Pancreas (tissue), 10 donors: ENCODE measurements around the gene FAM53B. TPM values are rescaled to one million over a fixed set of nuclear protein-coding genes. Genes with fewer than 3 reads are reported as not detected.

Experiments
- ATAC-seq, 4 donors: fragments of 200-7000 bp; cut with Tn5 transposase; one replicate each; pipeline versions ENCODE4 v1.8.0 to v1.9.1; 2020; ENCODE audit warnings: mild to moderate bottlenecking in 4 of 4, moderate library complexity in 4 of 4
- DNase-seq, 6 donors: peaks; one replicate each; pipeline ENCODE4 v3.0.0-alpha.2; 2020
- FAIRE-seq: peaks from 2 replicates; lab custom pipeline; 2012; peaks lifted over from hg19 to GRCh38; lab: Jason Lieb, UNC
- H3K27ac ChIP-seq, 4 donors: fragments of 200-600 bp; sonication (generic); 1 replicate in 3 of 4; 2 replicates in 1 of 4; pipeline versions ENCODE4 v1.5.0 to v1.8.0; 2020
- H3K27me3 ChIP-seq, 4 donors: fragments of 200-600 bp; one replicate each; pipeline ENCODE4 v1.8.0; 2021
- H3K36me3 ChIP-seq, 3 donors: fragments of 200-600 bp; sonication (generic) in 1 of 3; one replicate each; pipeline versions ENCODE4 v1.5.0 to v1.8.0; 2020 to 2021
- H3K4me1 ChIP-seq, 3 donors: fragments of 200-600 bp; one replicate each; pipeline ENCODE4 v1.8.0; 2021
- H3K4me3 ChIP-seq, 4 donors: fragments of 200-600 bp; sonication (generic) in 2 of 4; one replicate each; pipeline versions ENCODE4 v1.5.0 to v1.8.0; 2020 to 2021
- H3K9me3 ChIP-seq, 4 donors: fragments of 200-600 bp; one replicate each; pipeline ENCODE4 v1.8.0; 2021
- CTCF ChIP-seq, 4 donors: fragments of 200-600 bp; sonication (generic) in 3 of 4; IDR thresholded peaks; one replicate each; pipeline versions ENCODE4 v1.5.0 to v1.8.0; 2021; ENCODE audit warnings: antibody characterized with exemption in 4 of 4
- WGBS, 2 donors: extraction: QIAGEN DNeasy Blood & Tissue Kit; methylation state at CpG; one replicate each; pipeline ENCODE4 v1.1.7; 2013; 5-methylcytosine and 5-hydroxymethylcytosine counted together
- intact Hi-C, 3 donors: fragments of 100-400 bp; cut with DNase I; formaldehyde crosslinking; loops; one replicate each; pipeline versions ENCODE4 v1.11.1 to v1.14.2; 2022
- polyA plus RNA-seq, 2 donors: library from polyadenylated mRNA; stranded (reverse); fragments of 200-250 nt; gene quantifications; one replicate each; pipeline ENCODE4 v1.2.3, GENCODE V29; 2013
- total RNA-seq, 6 donors: library from RNA; stranded (reverse); fragmentation: NEBNext Ultra II Directional in 4 of 6; extraction: Animal tissue kit (Norgen Biotek cat#: 25700) in 4 of 6; gene quantifications; one replicate each; pipeline versions ENCODE4 v1.2.1 to v1.2.4, GENCODE V29; 2021 to 2023
- donor health status: healthy with polysubstance abuse.
- donor health status: DM: no; HTN: no; CAD: no; lungs with moderate emphysema.
- donor health status: DM: no; HTN: no; CAD: no.
- donor health status: control.
- donor health status: control.
- donor health status: Bipolar disorder and iron deficiency.
- donor health status: DM: yes; HTN: yes; CAD: no.
- donor health status: DM: no; HTN: no; CAD: no.
- donor health status: DM: no; HTN: no; CAD: no.
- donor health status: DM: yes; HTN: yes; CAD: no.

The FAM53B gene
- total and polyA plus RNA-seq, 8 donors, result 5.3 to 16.4 (median 8.5) TPM

GRCh38 chr10:124768791-124769190, 24.6 kb upstream of the FAM53B start:
- Histone ChIP-seq H3K36me3 (no peaks in the 10 kb centered on the region), H3K27ac (no peak overlapping the region), H3K4me3 (no peak overlapping the region), H3K27me3 (no peaks in the 10 kb centered on the region), H3K9me3 (no peaks in the 10 kb centered on the region), H3K4me1 (no peaks in the 10 kb centered on the region)
- ATAC-seq (no peak), DNase-seq (no peak), FAIRE-seq (no peak)
- intact Hi-C loops, result no loop called here
- 97 to 98% methylated on average over 2 of the region's 2 CpGs for WGBS, 2 donors
- no peak for TF ChIP-seq CTCF (IDR thresholded peaks at IDR 0.05)

- Histone ChIP-seq H3K27ac (no peak overlapping the region), H3K36me3 (peaks cover 0 to 6% (median 0%) of the 10 kb centered on the region in 3 donors), H3K4me1 (no peaks in the 10 kb centered on the region), H3K27me3 (no peaks in the 10 kb centered on the region), H3K4me3 (no peak overlapping the region), H3K9me3 (no peaks in the 10 kb centered on the region)
- FAIRE-seq (no peak), DNase-seq (no peak), ATAC-seq (no peak)
- WGBS, 2 donors, result 86 to 96% methylated on average over 2 of the region's 2 CpGs
- intact Hi-C loops, result no loop called here
- TF ChIP-seq CTCF (IDR thresholded peaks at IDR 0.05), result no peak
Measured at GRCh38 chr10:124765256-124765655, 21.1 kb upstream of the FAM53B start.

GRCh38 chr10:124763267-124763666, 19.1 kb upstream of the FAM53B start:
- WGBS, 2 donors, result 93% methylated on average over 1 of the region's 1 CpG
- FAIRE-seq, result no peak
- intact Hi-C loops, result no loop called here

GRCh38 chr10:124762281-124762680, 18.1 kb upstream of the FAM53B start:
- H3K4me3 ChIP-seq, result no peak overlapping the region
- ATAC-seq (no peak), FAIRE-seq (no peak), DNase-seq (no peak)
- no peaks in the 10 kb centered on the region for H3K27me3 ChIP-seq
- H3K4me1 ChIP-seq, result no peaks in the 10 kb centered on the region
- H3K27ac ChIP-seq, result no peak overlapping the region
- intact Hi-C loops, result no loop called here
- 85 to 86% methylated on average over 5 of the region's 5 CpGs for WGBS, 2 donors
- peaks cover 0 to 6% (median 0%) of the 10 kb centered on the region in 3 donors for H3K36me3 ChIP-seq
- no peak for TF ChIP-seq CTCF (IDR thresholded peaks at IDR 0.05)
- no peaks in the 10 kb centered on the region for H3K9me3 ChIP-seq

More at GRCh38 chr10:124763267-124763666, 19.1 kb upstream of the FAM53B start:
- ATAC-seq (no peak), DNase-seq (no peak)
- no peak overlapping the region for H3K27ac ChIP-seq
- H3K9me3 ChIP-seq, result no peaks in the 10 kb centered on the region
- H3K4me3 ChIP-seq, result no peak overlapping the region
- H3K4me1 ChIP-seq, result no peaks in the 10 kb centered on the region
- no peaks in the 10 kb centered on the region for H3K27me3 ChIP-seq
- no peak for TF ChIP-seq CTCF (IDR thresholded peaks at IDR 0.05)
- peaks cover 0 to 6% (median 0%) of the 10 kb centered on the region in 3 donors for H3K36me3 ChIP-seq

- intact Hi-C loops, result no loop called here
Measured at GRCh38 chr10:124756156-124756903, 12.2 kb upstream of the FAM53B start.

More at GRCh38 chr10:124756156-124756903, 12.2 kb upstream of the FAM53B start:
- H3K4me1 ChIP-seq, result no peaks in the 10 kb centered on the region
- no peak for TF ChIP-seq CTCF (IDR thresholded peaks at IDR 0.05)
- H3K27me3 ChIP-seq, result no peaks in the 10 kb centered on the region
- no peak overlapping the region for H3K4me3 ChIP-seq
- DNase-seq (no peak), FAIRE-seq (no peak), ATAC-seq (no peak)
- H3K27ac ChIP-seq, result no peak overlapping the region
- no peaks in the 10 kb centered on the region for H3K36me3 ChIP-seq
- 81 to 82% methylated on average over 5 of the region's 5 CpGs for WGBS, 2 donors
- no peaks in the 10 kb centered on the region for H3K9me3 ChIP-seq
